Measurements from ENCODE around the gene GATA2. TPM values are rescaled to one million over a fixed set of nuclear protein-coding genes. Genes with fewer than 3 reads are reported as not detected.

The GATA2 gene
- 0.10 TPM for total RNA-seq (2013)
- under 1 TPM in 2 of 3 donors, not detected in 1; 0.07 to 0.36 TPM for polyA plus RNA-seq
- polyA minus RNA-seq = 0.42 and 1.1 TPM in 2 replicates
- total RNA-seq = 0.21 to 1.8 (median 0.49) reads per million in 11 experiments

DNA sequence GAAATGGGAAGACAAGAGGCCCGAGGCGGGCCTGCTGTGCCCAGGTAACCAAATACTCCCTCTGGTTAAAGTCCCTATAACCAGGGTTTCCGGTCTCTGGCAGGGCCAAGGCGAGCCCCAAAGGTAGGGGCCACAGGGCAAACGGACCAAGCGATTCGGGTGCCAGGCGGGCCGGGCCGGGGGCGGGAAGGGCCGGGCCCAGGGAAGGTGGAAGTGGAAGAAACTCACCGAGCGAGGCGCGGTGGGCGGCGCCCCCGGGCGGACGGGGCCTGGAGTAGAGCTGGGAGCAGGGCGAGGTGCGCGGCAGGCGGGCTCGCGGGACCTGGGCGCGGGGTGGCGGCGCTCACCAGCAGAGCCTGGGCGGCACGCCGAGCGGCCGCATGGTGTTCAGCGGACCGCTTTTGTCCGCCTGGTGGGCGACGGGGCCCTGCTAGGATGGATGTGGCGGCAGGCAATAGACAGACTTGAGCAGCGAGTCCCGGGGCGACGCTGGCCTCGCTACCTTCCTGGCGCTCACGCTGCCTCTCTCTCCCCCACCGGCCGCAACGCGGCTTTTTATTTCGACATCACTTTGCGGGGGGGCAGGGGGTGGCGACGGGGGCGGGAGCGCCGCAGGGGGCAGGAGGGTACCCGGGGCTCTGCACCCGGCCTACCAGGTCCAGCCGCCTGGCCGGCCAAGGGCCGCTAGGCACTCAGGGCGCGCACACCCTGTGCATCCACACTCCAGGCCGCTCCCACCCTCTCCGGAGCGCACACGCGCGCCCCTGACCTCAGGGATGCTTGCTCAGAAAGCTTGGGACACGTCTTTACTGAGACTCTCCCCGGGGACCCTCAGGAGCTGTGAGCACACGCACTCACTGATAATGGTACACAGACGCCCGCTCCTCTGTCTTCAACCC, at the start of gene GATA2:
GATA2 (minus strand) TSS at position 531 of the 899 bp plus-strand sequence. CDS start 6,170 bp downstream, outside the sequence.
- Histone ChIP-seq H3K27me3 (ENCODE audit: control insufficient read depth in 2 of 2, insufficient read depth in 2 of 2, low read length in 2 of 2) (peaks cover 58 to 93% of the 10 kb centered on the region in 2 donors), H3K27ac (ENCODE audit: low read depth in 1 of 2, low read length in 2 of 2) (no peak within 1 kb of the TSS), H2AFZ (ENCODE audit: insufficient read depth, low read depth, low read length, poor library complexity, severe bottlenecking) (no peak within 1 kb of the TSS), H3K9ac (ENCODE audit: insufficient read depth, low read length, poor library complexity, severe bottlenecking) (no peak within 1 kb of the TSS), H3K36me3 (replicated peaks in 1 of 2; ENCODE audit: control insufficient read depth in 1 of 2, insufficient read depth in 2 of 2, low read length in 2 of 2) (no peaks in the 10 kb centered on the region), H3K79me2 (ENCODE audit: insufficient read depth, low read length) (no peaks in the 10 kb centered on the region), H3K4me1 (ENCODE audit: control insufficient read depth in 1 of 2, insufficient read depth in 2 of 2, low read length in 2 of 2) (peaks cover 42 to 53% of the 10 kb centered on the region in 2 donors), H3K9me3 (replicated peaks in 1 of 2; ENCODE audit: control insufficient read depth in 1 of 2, insufficient read depth in 1 of 2, low read length in 2 of 2) (peaks cover 0 to 37% of the 10 kb centered on the region in 2 donors), H4K20me1 (ENCODE audit: insufficient read depth, low read length) (no peaks in the 10 kb centered on the region), H3K4me2 (replicated peaks; ENCODE audit: extremely low read depth, low read length, poor library complexity, severe bottlenecking) (peak within 1 kb of the TSS; percentile 39), H3K4me3 (replicated peaks in 1 of 3; ENCODE audit: low read depth in 2 of 3, low read length in 3 of 3) (peak within 1 kb of the TSS in 1 of 3 experiments; percentile 17)
- intact Hi-C loops (cut with micrococcal nuclease) = loop anchor here (5.0 to 10.0 kb wide), 3 partner anchors 61 to 398 kb away; no protein-coding TSS in a partner anchor
- Mint-ChIP-seq H3K4me3 (peak within 1 kb of the TSS; percentile 2 to 80), H3K27me3 (ENCODE audit: low read depth in 3 of 3) (peaks cover 78 to 95% (median 93%) of the 10 kb centered on the region in 3 donors), H3K36me3 (peaks cover 0 to 8% of the 10 kb centered on the region in 2 donors), H3K27ac (peak within 1 kb of the TSS in 2 of 7 donors; percentile 1 to 40), H3K9me3 (peaks cover 0 to 42% (median 6%) of the 10 kb centered on the region in 7 donors), H3K4me1 (peaks cover 43% of the 10 kb centered on the region)
- WGBS (ENCODE audit: insufficient coverage) = 1% methylated on average over 71 of the region's 78 CpGs
- TF ChIP-seq CTCF (IDR thresholded peaks at IDR 0.05) = no peak
- no peak for DNase-seq

DNA sequence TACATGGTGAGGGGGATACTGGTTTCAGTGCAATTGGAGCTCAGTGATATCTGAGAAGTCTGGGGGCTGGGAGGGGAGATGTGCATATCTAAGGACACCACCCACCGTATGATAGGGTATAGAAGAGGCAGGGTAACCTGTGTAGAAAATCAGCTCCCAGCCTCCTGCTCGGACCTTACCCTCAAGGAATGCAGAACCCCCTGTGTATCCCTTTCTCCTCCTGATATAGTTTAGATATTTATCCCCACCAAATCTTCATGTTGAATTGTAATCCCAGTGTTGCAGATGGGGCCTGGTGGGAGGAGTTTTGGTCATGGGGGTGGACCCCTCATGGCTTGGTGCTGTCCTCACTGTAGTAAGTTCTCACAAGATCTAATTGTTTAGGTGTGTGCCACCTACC, 48.2 kb upstream of the GATA2 start:
- H3K79me2 ChIP-seq (ENCODE audit: insufficient read depth, low read length) = no peaks in the 10 kb centered on the region
- no peak for DNase-seq
- H2AFZ ChIP-seq (ENCODE audit: insufficient read depth, low read depth, low read length, poor library complexity, severe bottlenecking) = no peak overlapping the region
- no peak overlapping the region for H3K27ac ChIP-seq (ENCODE audit: low read depth in 1 of 2, low read length in 2 of 2)
- no CpG with 5 or more reads among the region's 2 CpGs for WGBS (ENCODE audit: insufficient coverage)
- TF ChIP-seq CTCF (IDR thresholded peaks at IDR 0.05) = no peak
- H3K36me3 ChIP-seq (replicated peaks in 1 of 2; ENCODE audit: control insufficient read depth in 1 of 2, insufficient read depth in 2 of 2, low read length in 2 of 2) = no peaks in the 10 kb centered on the region
- intact Hi-C loops (cut with micrococcal nuclease) = no loop called here
- Mint-ChIP-seq H3K27ac (no peak overlapping the region), H3K9me3 (peaks cover 6 to 22% (median 12%) of the 10 kb centered on the region in 7 donors), H3K4me3 (no peak overlapping the region), H3K4me1 (no peaks in the 10 kb centered on the region), H3K27me3 (ENCODE audit: low read depth in 3 of 3) (peaks cover 0 to 3% (median 2%) of the 10 kb centered on the region in 3 donors), H3K36me3 (no peaks in the 10 kb centered on the region)
- H3K9ac ChIP-seq (ENCODE audit: insufficient read depth, low read length, poor library complexity, severe bottlenecking) = no peak overlapping the region
- H3K4me2 ChIP-seq (replicated peaks; ENCODE audit: extremely low read depth, low read length, poor library complexity, severe bottlenecking) = no peak overlapping the region
- peaks cover 3 to 5% of the 10 kb centered on the region in 2 donors for H3K9me3 ChIP-seq (replicated peaks in 1 of 2; ENCODE audit: control insufficient read depth in 1 of 2, insufficient read depth in 1 of 2, low read length in 2 of 2)
- H4K20me1 ChIP-seq (ENCODE audit: insufficient read depth, low read length) = no peaks in the 10 kb centered on the region
- H3K27me3 ChIP-seq (ENCODE audit: control insufficient read depth in 2 of 2, insufficient read depth in 2 of 2, low read length in 2 of 2) = no peaks in the 10 kb centered on the region
- H3K4me3 ChIP-seq (replicated peaks in 1 of 3; ENCODE audit: low read depth in 2 of 3, low read length in 3 of 3) = no peak overlapping the region
- H3K4me1 ChIP-seq (ENCODE audit: control insufficient read depth in 1 of 2, insufficient read depth in 2 of 2, low read length in 2 of 2) = no peaks in the 10 kb centered on the region

Data from CD14-positive monocyte (primary cell).